ENCODE data around the gene MAP4K3.

- TF ChIP-seq CTCF (IDR thresholded peaks at IDR 0.05) (no peak), RAD21 (conservative IDR thresholded peaks at IDR 0.05 in 1 of 2, IDR thresholded peaks at IDR 0.05 in 1 of 2) (no peak), ELK1 (IDR thresholded peaks at IDR 0.05; ENCODE audit: low read depth, low read length) (no peak)
Measured at GRCh38 chr2:39386064-39386463, 51.0 kb downstream of the MAP4K3 start.
